HEK293 (cell line): Measurements from ENCODE around the gene EPN2.

Source experiments
- CTCF ChIA-PET: fragments of 350-600 bp; formaldehyde crosslinking; extraction: SDS; loops from one replicate; lab custom pipeline; 2021; ENCODE audit warnings: antibody characterized with exemption; lab: Yijun Ruan, JAX
- POLR2A ChIA-PET: fragments of 300-600 bp; formaldehyde crosslinking; extraction: SDS; loops from one replicate; lab custom pipeline; 2020; ENCODE audit warnings: antibody characterized with exemption, inconsistent platforms; lab: Yijun Ruan, JAX
- H3K27ac ChIP-seq: fragments of 200-500 bp; sonication (Bioruptor generic); 2 replicates; pipeline ENCODE4 v1.5.1; 2014; ENCODE audit warnings: low read depth, low read length, control low read depth, inconsistent platforms; ENCODE audit errors: extremely low read depth
- H3K36me3 ChIP-seq, 2 experiments: fragments of 200-500 bp in 1 of 2; sonication (Bioruptor generic) in 1 of 2; 1 replicate in 1 of 2; 2 replicates in 1 of 2; pipeline ENCODE4 v1.5.1; 2014 to 2017; ENCODE audit warnings: inconsistent platforms in 2 of 2, low read length in 2 of 2; ENCODE audit not compliant: control insufficient read depth in 2 of 2, insufficient read depth in 1 of 2
- H3K4me1 ChIP-seq: fragments of 200-500 bp; sonication (Bioruptor generic); 2 replicates; pipeline ENCODE4 v1.5.1; 2014; ENCODE audit warnings: mild to moderate bottlenecking, low read length, inconsistent platforms; ENCODE audit not compliant: control insufficient read depth, insufficient read depth
- H3K4me3 ChIP-seq: 2 replicates; pipeline ENCODE4 v1.5.1; 2011; ENCODE audit warnings: low read depth, mild to moderate bottlenecking, control low read depth, low read length, moderate library complexity
- H3K9me3 ChIP-seq: fragments of 200-500 bp; sonication (Bioruptor generic); 2 replicates; pipeline ENCODE4 v1.5.1; 2014; ENCODE audit warnings: low read depth, low read length, inconsistent platforms; ENCODE audit not compliant: control insufficient read depth, insufficient read depth
- BCL6B ChIP-seq: fragments of 450-650 bp; formaldehyde crosslinking; IDR thresholded peaks from 2 replicates; pipeline ENCODE4 v1.5.1; 2017; ENCODE audit warnings: missing biosample characterization, missing genetic modification characterization
- EGR2 ChIP-seq: fragments of 450-650 bp; formaldehyde crosslinking; IDR thresholded peaks from 2 replicates; pipeline ENCODE4 v1.5.1; 2016; ENCODE audit warnings: low read depth, missing biosample characterization, missing genetic modification characterization
- GLIS1 ChIP-seq: fragments of 450-650 bp; formaldehyde crosslinking; IDR thresholded peaks from 2 replicates; pipeline ENCODE4 v1.5.1; 2016; ENCODE audit warnings: missing biosample characterization, missing genetic modification characterization
- KLF10 ChIP-seq: fragments of 450-650 bp; IDR thresholded peaks from 2 replicates; pipeline ENCODE4 v1.5.1; 2018; ENCODE audit warnings: missing biosample characterization, mild to moderate bottlenecking, missing genetic modification characterization
- KLF16 ChIP-seq: fragments of 450-650 bp; formaldehyde crosslinking; IDR thresholded peaks from 2 replicates; pipeline ENCODE4 v1.5.1; 2017; ENCODE audit warnings: missing biosample characterization, missing genetic modification characterization
- KLF17 ChIP-seq: fragments of 450-650 bp; formaldehyde crosslinking; IDR thresholded peaks from 2 replicates; pipeline ENCODE4 v1.5.1; 2016; ENCODE audit warnings: missing biosample characterization, missing genetic modification characterization
- PRDM10 ChIP-seq: fragments of 450-650 bp; formaldehyde crosslinking; IDR thresholded peaks from 2 replicates; pipeline ENCODE4 v1.5.1; 2016; ENCODE audit warnings: missing biosample characterization, missing genetic modification characterization
- SP7 ChIP-seq: fragments of 450-650 bp; formaldehyde crosslinking; IDR thresholded peaks from 2 replicates; pipeline ENCODE4 v1.5.1; 2016; ENCODE audit warnings: missing biosample characterization, missing genetic modification characterization
- ZBTB1 ChIP-seq: fragments of 450-650 bp; formaldehyde crosslinking; IDR thresholded peaks from 2 replicates; pipeline ENCODE4 v1.5.1; 2016; ENCODE audit warnings: missing biosample characterization, missing genetic modification characterization
- ZIC2 ChIP-seq: fragments of 450-650 bp; formaldehyde crosslinking; IDR thresholded peaks from 2 replicates; pipeline ENCODE4 v1.5.1; 2016; ENCODE audit warnings: missing biosample characterization, missing genetic modification characterization
- ZNF155 ChIP-seq: fragments of 450-650 bp; formaldehyde crosslinking; IDR thresholded peaks from 2 replicates; pipeline ENCODE4 v1.5.1; 2016; ENCODE audit warnings: missing biosample characterization, missing genetic modification characterization
- ZNF174 ChIP-seq: fragments of 450-650 bp; formaldehyde crosslinking; IDR thresholded peaks from 2 replicates; pipeline ENCODE4 v1.5.0; 2017; ENCODE audit warnings: missing biosample characterization, mild to moderate bottlenecking, missing genetic modification characterization
- ZNF184 ChIP-seq: fragments of 450-650 bp; IDR thresholded peaks from 2 replicates; pipeline ENCODE4 v1.5.1; 2018; ENCODE audit warnings: missing biosample characterization, mild to moderate bottlenecking, missing genetic modification characterization
- ZNF19 ChIP-seq: fragments of 450-650 bp; formaldehyde crosslinking; IDR thresholded peaks from 2 replicates; pipeline ENCODE4; 2016; ENCODE audit warnings: missing biosample characterization, missing genetic modification characterization, low read depth
- ZNF24 ChIP-seq: fragments of 450-650 bp; formaldehyde crosslinking; IDR thresholded peaks from 2 replicates; pipeline ENCODE4 v1.5.1; 2016; ENCODE audit warnings: missing biosample characterization, missing genetic modification characterization
- ZNF341 ChIP-seq: fragments of 450-650 bp; formaldehyde crosslinking; IDR thresholded peaks from 2 replicates; pipeline ENCODE4; 2016; ENCODE audit warnings: low read depth, missing biosample characterization, missing genetic modification characterization
- ZNF530 ChIP-seq: fragments of 450-650 bp; formaldehyde crosslinking; IDR thresholded peaks from 2 replicates; pipeline ENCODE4 v1.5.1; 2016; ENCODE audit warnings: low read depth, missing biosample characterization, missing genetic modification characterization
- ZNF561 ChIP-seq: fragments of 450-650 bp; IDR thresholded peaks from 2 replicates; pipeline ENCODE4 v1.5.1; 2018; ENCODE audit warnings: missing biosample characterization, missing genetic modification characterization, borderline replicate concordance
- ZNF621 ChIP-seq: fragments of 450-650 bp; formaldehyde crosslinking; IDR thresholded peaks from 2 replicates; pipeline ENCODE4 v1.5.1; 2017; ENCODE audit warnings: missing biosample characterization, missing genetic modification characterization
- ZNF664 ChIP-seq: fragments of 450-650 bp; formaldehyde crosslinking; IDR thresholded peaks from 2 replicates; pipeline ENCODE4 v1.5.1; 2016; ENCODE audit warnings: missing biosample characterization, missing genetic modification characterization
- TF ChIP-seq, protein P1 (sequence below): fragments of 450-650 bp; formaldehyde crosslinking; IDR thresholded peaks from 2 replicates; pipeline ENCODE4 v1.5.1; 2017; ENCODE audit warnings: missing biosample characterization, missing genetic modification characterization
- TF ChIP-seq, protein P2 (sequence below): fragments of 450-650 bp; formaldehyde crosslinking; IDR thresholded peaks from 2 replicates; pipeline ENCODE4 v1.5.1; 2016; ENCODE audit warnings: missing biosample characterization, missing genetic modification characterization

Gene EPN2

GRCh38 chr17:19357761-19358160 is 120.6 kb downstream of the EPN2 start:
- Histone ChIP-seq H3K27ac (no peak overlapping the region), H3K9me3 (no peaks in the 10 kb centered on the region), H3K36me3 (peaks cover 0 to 37% of the 10 kb centered on the region in 2 experiments; a peak in 1 of 3 replicates), H3K4me3 (no peak overlapping the region), H3K4me1 (peaks cover 5% of the 10 kb centered on the region)
- ChIA-PET POLR2A (interaction anchor here (1.5 kb wide), 1 partner anchor 20 kb away, joined by 5 read pairs; the partner anchor contains the start of gene MAPK7), CTCF (interaction anchor here (0.8 to 1.6 kb wide), 2 partner anchors 405 to 410 kb away, joined by 3 to 5 read pairs; no protein-coding TSS in a partner anchor)
- TF ChIP-seq GLIS1 (tag by site-specific recombination) (0 out of 2 replicates have a peak, but pooled peaks have one; percentile 16), ZNF155 (tag by site-specific recombination) (no peak), ZNF184 (tag by site-specific recombination) (no peak)

DNA sequence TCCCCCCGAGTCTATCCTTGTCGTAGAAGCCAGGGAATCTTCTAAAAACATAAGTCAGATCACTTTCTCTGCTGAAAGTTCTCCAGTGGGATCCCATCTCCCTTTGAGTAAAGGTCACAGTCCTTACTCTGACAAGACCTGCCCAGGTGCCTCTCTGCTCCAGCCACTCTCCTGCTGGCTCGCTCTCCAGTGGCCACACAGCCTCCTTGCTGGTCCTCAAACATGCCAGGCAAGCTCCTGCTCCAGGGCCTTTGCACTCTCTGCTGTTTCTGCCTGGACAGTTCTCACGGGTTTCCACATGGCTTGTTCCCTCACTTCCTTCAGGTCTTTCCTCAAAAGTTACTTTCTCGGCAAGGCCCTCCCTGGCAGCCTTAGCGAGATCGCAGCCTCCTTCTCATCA is 122.0 kb downstream of the EPN2 start:
- POLR2A ChIA-PET, result interaction anchor here (0.6 kb wide), 1 partner anchor 19 kb away, joined by 3 read pairs; no protein-coding TSS in a partner anchor
- H3K9me3 ChIP-seq, result no peaks in the 10 kb centered on the region

DNA sequence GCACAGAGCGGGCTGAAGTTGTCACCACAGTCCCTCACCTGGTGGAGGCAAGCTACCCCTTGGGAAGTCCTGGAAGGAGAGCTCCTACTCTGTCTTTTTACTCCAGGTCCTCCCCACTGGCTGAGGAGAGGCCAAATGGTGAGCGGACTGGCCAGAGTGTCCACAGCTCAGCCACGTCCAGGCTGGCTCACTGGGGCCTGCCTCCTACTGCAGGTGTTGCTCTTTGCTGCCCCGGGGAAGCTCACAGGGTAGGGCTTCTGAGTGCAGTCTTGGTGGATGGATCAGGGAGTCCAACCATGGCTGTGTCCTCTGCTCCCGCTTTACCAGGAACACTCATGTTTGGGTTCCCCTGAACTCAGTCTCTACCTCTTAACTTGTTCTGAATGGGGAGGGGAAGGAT is 122.7 kb downstream of the EPN2 start:
- H3K27ac ChIP-seq, result no peak overlapping the region

More for the DNA sequence above, 122.0 kb downstream of the EPN2 start:
- no peak overlapping the region for H3K4me3 ChIP-seq
- CTCF ChIA-PET, result no interaction called here
- TF ChIP-seq ZNF341, result no peak
- no peak for TF ChIP-seq SP7 (tag by site-specific recombination)
- TF ChIP-seq ZNF24 (tag by site-specific recombination), result no peak
- TF ChIP-seq ZNF561 (tag by site-specific recombination), result no peak
- no peak for TF ChIP-seq PRDM10 (tag by site-specific recombination)
- TF ChIP-seq ZNF19 (tag by site-specific recombination), result no peak
- TF ChIP-seq KLF16 (tag by site-specific recombination), result no peak
- no peak for TF ChIP-seq ZBTB1 (tag by site-specific recombination)
- no peak for TF ChIP-seq ZNF621 (tag by site-specific recombination)
- TF ChIP-seq, protein P1, sequence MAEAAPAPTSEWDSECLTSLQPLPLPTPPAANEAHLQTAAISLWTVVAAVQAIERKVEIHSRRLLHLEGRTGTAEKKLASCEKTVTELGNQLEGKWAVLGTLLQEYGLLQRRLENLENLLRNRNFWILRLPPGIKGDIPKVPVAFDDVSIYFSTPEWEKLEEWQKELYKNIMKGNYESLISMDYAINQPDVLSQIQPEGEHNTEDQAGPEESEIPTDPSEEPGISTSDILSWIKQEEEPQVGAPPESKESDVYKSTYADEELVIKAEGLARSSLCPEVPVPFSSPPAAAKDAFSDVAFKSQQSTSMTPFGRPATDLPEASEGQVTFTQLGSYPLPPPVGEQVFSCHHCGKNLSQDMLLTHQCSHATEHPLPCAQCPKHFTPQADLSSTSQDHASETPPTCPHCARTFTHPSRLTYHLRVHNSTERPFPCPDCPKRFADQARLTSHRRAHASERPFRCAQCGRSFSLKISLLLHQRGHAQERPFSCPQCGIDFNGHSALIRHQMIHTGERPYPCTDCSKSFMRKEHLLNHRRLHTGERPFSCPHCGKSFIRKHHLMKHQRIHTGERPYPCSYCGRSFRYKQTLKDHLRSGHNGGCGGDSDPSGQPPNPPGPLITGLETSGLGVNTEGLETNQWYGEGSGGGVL (tag by site-specific recombination), result no peak
- no peak for TF ChIP-seq ZNF664 (tag by site-specific recombination)
- TF ChIP-seq ZNF530 (tag by site-specific recombination), result no peak
- TF ChIP-seq, all 188 proteins: peak for 0
- Histone ChIP-seq H3K36me3 (peaks cover 0 to 37% of the 10 kb centered on the region in 2 experiments; a peak in 1 of 3 replicates), H3K4me1 (peaks cover 5% of the 10 kb centered on the region), H3K27ac (no peak overlapping the region)

More for the DNA sequence above, 122.7 kb downstream of the EPN2 start:
- POLR2A ChIA-PET, result no interaction called here
- Histone ChIP-seq H3K4me3 (no peak overlapping the region), H3K4me1 (peaks cover 5% of the 10 kb centered on the region), H3K9me3 (no peaks in the 10 kb centered on the region), H3K36me3 (peaks cover 0 to 37% of the 10 kb centered on the region in 2 experiments; a peak in 1 of 3 replicates)
- TF ChIP-seq KLF10 (tag by site-specific recombination) (no peak), ZNF174 (no peak), ZIC2 (no peak), EGR2 (tag by site-specific recombination) (no peak), KLF17 (tag by site-specific recombination) (no peak), BCL6B (tag by site-specific recombination) (no peak)
- TF ChIP-seq, protein P2, sequence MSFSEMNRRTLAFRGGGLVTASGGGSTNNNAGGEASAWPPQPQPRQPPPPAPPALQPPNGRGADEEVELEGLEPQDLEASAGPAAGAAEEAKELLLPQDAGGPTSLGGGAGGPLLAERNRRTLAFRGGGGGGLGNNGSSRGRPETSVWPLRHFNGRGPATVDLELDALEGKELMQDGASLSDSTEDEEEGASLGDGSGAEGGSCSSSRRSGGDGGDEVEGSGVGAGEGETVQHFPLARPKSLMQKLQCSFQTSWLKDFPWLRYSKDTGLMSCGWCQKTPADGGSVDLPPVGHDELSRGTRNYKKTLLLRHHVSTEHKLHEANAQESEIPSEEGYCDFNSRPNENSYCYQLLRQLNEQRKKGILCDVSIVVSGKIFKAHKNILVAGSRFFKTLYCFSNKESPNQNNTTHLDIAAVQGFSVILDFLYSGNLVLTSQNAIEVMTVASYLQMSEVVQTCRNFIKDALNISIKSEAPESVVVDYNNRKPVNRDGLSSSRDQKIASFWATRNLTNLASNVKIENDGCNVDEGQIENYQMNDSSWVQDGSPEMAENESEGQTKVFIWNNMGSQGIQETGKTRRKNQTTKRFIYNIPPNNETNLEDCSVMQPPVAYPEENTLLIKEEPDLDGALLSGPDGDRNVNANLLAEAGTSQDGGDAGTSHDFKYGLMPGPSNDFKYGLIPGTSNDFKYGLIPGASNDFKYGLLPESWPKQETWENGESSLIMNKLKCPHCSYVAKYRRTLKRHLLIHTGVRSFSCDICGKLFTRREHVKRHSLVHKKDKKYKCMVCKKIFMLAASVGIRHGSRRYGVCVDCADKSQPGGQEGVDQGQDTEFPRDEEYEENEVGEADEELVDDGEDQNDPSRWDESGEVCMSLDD (tag by site-specific recombination), result no peak
- CTCF ChIA-PET, result interaction anchor here (1.0 kb wide), 1 partner anchor 154 kb away, joined by 5 read pairs; no protein-coding TSS in a partner anchor
